ENCODE measurements around the gene POLDIP3.
"Not testable (repeated sequence)": the region's sequence is repeated elsewhere in the genome, so short reads cannot be mapped to it uniquely, and the experiment has no call there.

- TF ChIP-seq CTCF (IDR thresholded peaks at IDR 0.05; ENCODE audit: extremely low read depth in 1 of 2, insufficient read depth in 1 of 2, low read depth in 1 of 2, low read length in 2 of 2); MAX (IDR thresholded peaks at IDR 0.05; ENCODE audit: insufficient read depth, insufficient read length); MYC (IDR thresholded peaks at IDR 0.05; ENCODE audit: low read depth, low read length): not testable (repeated sequence)
These were observed 75.4 kb downstream of the POLDIP3 start for GRCh38 chr22:42539236-42539771.
